GM12864 (cell line): ENCODE measurements around the gene CFAP141.
A peak's percentile ranks its signal among the peaks of the same experiment; 100 is the strongest.

Source experiments
- DNase-seq: peaks from one replicate; pipeline ENCODE4 v3.0.0-alpha.2; 2011; ENCODE audit warnings: low read depth
- H3K4me3 ChIP-seq: 2 replicates; pipeline ENCODE4 v1.5.1; 2011; ENCODE audit warnings: mild to moderate bottlenecking, low read depth, low read length, control low read depth
- CTCF ChIP-seq: IDR thresholded peaks from 2 replicates; pipeline ENCODE4 v1.5.1; 2011; ENCODE audit warnings: low read depth, mild to moderate bottlenecking, moderate library complexity, low read length, control low read depth, inconsistent platforms; ENCODE audit errors: missing control alignments

Gene CFAP141

GRCh38 chr1:154221278-154222001 is 15.3 kb upstream of the CFAP141 start:
- no peak for TF ChIP-seq CTCF
- peak overlapping the region; percentile 86 for H3K4me3 ChIP-seq
- no peak for DNase-seq

GRCh38 chr1:154220970-154221277 is 14.8 kb upstream of the CFAP141 start:
- peak overlapping the region; percentile 86 for H3K4me3 ChIP-seq
- DNase-seq = no peak
- TF ChIP-seq CTCF = no peak

GRCh38 chr1:154220071-154220969 is 14.2 kb upstream of the CFAP141 start, which contains the start of gene UBAP2L:
TSS of gene UBAP2L (plus strand) at chr1:154220955. CDS start at chr1:154225124, 4,169 bp downstream.
- TF ChIP-seq CTCF = no peak
- peak; percentile 97 for DNase-seq
- peak within 1 kb of the TSS; percentile 86 for H3K4me3 ChIP-seq

- DNase-seq = no peak
- TF ChIP-seq CTCF = no peak
- H3K4me3 ChIP-seq = peak overlapping the region; percentile 86
These were observed 13.4 kb upstream of the CFAP141 start for GRCh38 chr1:154219541-154219940.

- no peak for TF ChIP-seq CTCF
- peak overlapping the region; percentile 86 for H3K4me3 ChIP-seq
- no peak for DNase-seq
These were observed 12.4 kb upstream of the CFAP141 start for GRCh38 chr1:154218545-154218944.

GRCh38 chr1:154213274-154213673 is 7.1 kb upstream of the CFAP141 start:
- DNase-seq = no peak
- no peak for TF ChIP-seq CTCF

More at GRCh38 chr1:154213274-154213673, 7.1 kb upstream of the CFAP141 start:
- H3K4me3 ChIP-seq = no peak overlapping the region
